Liver (tissue), 3 donors: ENCODE data around the gene ZAR1.

ENCODE experiments used
- CTCF ChIP-seq: fragments of 150-350 bp; IDR thresholded peaks from 2 replicates; pipeline ENCODE4 v1.5.1; 2017; ENCODE audit warnings: improper control_type of control experiment, low read depth, low read length; ENCODE audit not compliant: missing input control
- GABPA ChIP-seq, 2 donors: IDR thresholded peaks in 1 of 2; conservative IDR thresholded peaks in 1 of 2; 2 replicates each; pipeline ENCODE4 v1.6.1; 2016; ENCODE audit warnings: antibody characterized with exemption in 2 of 2, mild to moderate bottlenecking in 1 of 2, moderate library complexity in 1 of 2
- NR2F2 ChIP-seq: IDR thresholded peaks from 2 replicates; pipeline ENCODE4 v1.6.1; 2016; ENCODE audit warnings: antibody characterized with exemption
- RAD21 ChIP-seq, 2 donors: IDR thresholded peaks; 2 replicates each; pipeline ENCODE4 v1.6.1; 2016; ENCODE audit warnings: antibody characterized with exemption in 2 of 2, mild to moderate bottlenecking in 2 of 2
- YY1 ChIP-seq: IDR thresholded peaks from 2 replicates; pipeline ENCODE4 v1.6.1; 2016; ENCODE audit warnings: antibody characterized with exemption, mild to moderate bottlenecking
- donor health status: healthy.
- donor health status: healthy.

- TF ChIP-seq YY1 (no peak), CTCF (no peak), RAD21 (IDR thresholded peaks at IDR 0.05) (no peak), GABPA (IDR thresholded peaks at IDR 0.05 in 1 of 2, conservative IDR thresholded peaks at IDR 0.05 in 1 of 2) (no peak), NR2F2 (no peak)
Measured at GRCh38 chr4:48472794-48473193, 17.3 kb upstream of the ZAR1 start.
